ENCODE results near the gene TRIM15. TPM values are rescaled to one million over a fixed set of nuclear protein-coding genes. Genes with fewer than 3 reads are reported as not detected.

The TRIM15 gene
- total and polyA plus RNA-seq, 10 of the 15 experiments (the other 5 are each of a cell fraction or from before 2014, with no cell fraction given), result 0.29 TPM; not detected in 9

GRCh38 chr6:30155520-30156261 is 7.7 kb upstream of the TRIM15 start:
- BruUV-seq (replicated peaks), result no TSS peak
- intact Hi-C loops (cut with micrococcal nuclease; ENCODE audit: unreplicated experiment), result no loop called here
- peaks cover 2% of the 10 kb centered on the region in 2 experiments; a peak in 3 of 4 replicates for H3K27me3 ChIP-seq (replicated peaks in 1 of 2; ENCODE audit: control insufficient read depth in 2 of 2, insufficient read depth in 2 of 2, low read length in 1 of 2)
- FAIRE-seq (no peak), DNase-seq (ENCODE audit: low read depth, low spot score) (no peak), ATAC-seq (no peak)
- ChIA-PET POLR2A (no interaction called here), CTCF (no interaction called here), SMC1A (ENCODE audit: uncharacterized antibody, unreplicated experiment) (interaction anchor here (1.1 kb wide), 1 partner anchor 52 kb away, joined by 4 read pairs; no protein-coding TSS in a partner anchor), RAD21 (ENCODE audit: unreplicated experiment) (no interaction called here)
- in situ Hi-C loops (cut with MboI), result no loop called here
- H4K20me1 ChIP-seq (ENCODE audit: control insufficient read depth, insufficient read depth), result no peaks in the 10 kb centered on the region
- no peak overlapping the region for H3K4me3 ChIP-seq
- no peak overlapping the region for H3K4me2 ChIP-seq (ENCODE audit: control insufficient read depth, insufficient read depth)
- H3K27ac ChIP-seq (ENCODE audit: control insufficient read depth, insufficient read depth), result no peak overlapping the region
- TF ChIP-seq HDGF (IDR thresholded peaks at IDR 0.05) (no peak), E2F8 (IDR thresholded peaks at IDR 0.05; ENCODE audit: low read depth, partially characterized antibody) (no peak), ESRRA (IDR thresholded peaks at IDR 0.05; ENCODE audit: low read length) (no peak), SPI1 (IDR thresholded peaks at IDR 0.05; ENCODE audit: borderline replicate concordance, insufficient read depth, low read depth, low read length) (no peak), WRNIP1 (IDR thresholded peaks at IDR 0.05; ENCODE audit: borderline replicate concordance, low read depth, low read length) (no peak), MEF2A (IDR thresholded peaks at IDR 0.05; ENCODE audit: insufficient read depth, low read depth, low read length) (no peak), SKIL (IDR thresholded peaks at IDR 0.05; ENCODE audit: low read depth, poor library complexity, severe bottlenecking) (no peak)
- H3K9me3 ChIP-seq (replicated peaks; ENCODE audit: control insufficient read depth, insufficient read depth, low read length), result no peaks in the 10 kb centered on the region
- 57% methylated on average over 2 of the region's 2 CpGs for WGBS (ENCODE audit: insufficient coverage, insufficient replicate concordance, low lambda C conversion rate, missing lambda C conversion rate)
- H3K79me2 ChIP-seq (ENCODE audit: control insufficient read depth, insufficient read depth, low read length), result no peaks in the 10 kb centered on the region
- H3K9ac ChIP-seq (ENCODE audit: control insufficient read depth, insufficient read depth, low read length), result no peak overlapping the region
- H3K36me3 ChIP-seq (ENCODE audit: control insufficient read depth in 2 of 2, insufficient read depth in 2 of 2, low read length in 1 of 2), result no peaks in the 10 kb centered on the region
- H3K4me1 ChIP-seq (ENCODE audit: control insufficient read depth, insufficient read depth, low read length), result peaks cover 4% of the 10 kb centered on the region; the same call in 1 of the 2 replicates
- no peak overlapping the region for H2AFZ ChIP-seq (ENCODE audit: control insufficient read depth, low read depth, low read length)

Measured in GM12878 (cell line).